Brain microvascular endothelial cell (primary cell): ENCODE measurements around the gene HOATZ.

Experiments used
- DNase-seq: peaks from one replicate; pipeline ENCODE4 v3.0.0-alpha.2; 2020
- H3K27ac ChIP-seq: fragments of 250-450 bp; sonication (Bioruptor Pico); 2 replicates; pipeline ENCODE4 v1.5.1; 2020; ENCODE audit warnings: mild to moderate bottlenecking, moderate library complexity
- H3K27me3 ChIP-seq: fragments of 250-450 bp; sonication (Bioruptor Pico); replicated peaks from 2 replicates; pipeline ENCODE4 v1.5.1; 2020; ENCODE audit warnings: mild to moderate bottlenecking
- H3K36me3 ChIP-seq: fragments of 250-450 bp; sonication (Bioruptor Pico); replicated peaks from 2 replicates; pipeline ENCODE4 v1.5.1; 2020; ENCODE audit warnings: mild to moderate bottlenecking
- H3K4me3 ChIP-seq: 2 replicates; pipeline ENCODE4 v1.5.1; 2011; ENCODE audit warnings: low read depth, mild to moderate bottlenecking, control low read depth, low read length, moderate library complexity
- in situ Hi-C: cut with HindIII; loops from 2 replicates; pipeline ENCODE4 v1.10.0; 2017; ENCODE audit warnings: low sequenced_read_pairs, low pct_ligation_motif_present
- TF ChIP-seq, protein P1 (sequence below): IDR thresholded peaks from 2 replicates; pipeline ENCODE4 v1.5.1; 2011; ENCODE audit warnings: low read depth, mild to moderate bottlenecking, moderate library complexity, low read length, control low read depth, inconsistent platforms; ENCODE audit errors: missing control alignments

Gene HOATZ

DNA sequence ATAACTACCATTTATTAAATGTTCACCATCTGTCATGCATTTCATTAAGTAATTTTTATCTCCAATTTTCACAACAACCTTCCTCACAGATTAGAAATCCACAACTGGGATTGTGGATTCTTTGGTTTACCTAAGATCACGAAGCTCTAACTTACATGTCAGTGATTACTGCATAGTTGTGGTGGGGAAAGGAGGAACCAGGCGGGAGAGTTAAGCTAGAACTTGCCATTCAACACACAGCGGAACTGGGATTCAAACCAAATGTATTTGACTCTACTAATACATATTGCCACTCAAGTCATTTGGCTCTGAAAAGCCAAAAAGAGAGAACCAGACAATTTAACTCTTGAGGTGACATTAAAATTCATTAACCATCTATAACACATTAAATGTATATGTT lies 15.5 kb downstream of the HOATZ start:
- Histone ChIP-seq H3K27ac (no peak overlapping the region), H3K27me3 (no peaks in the 10 kb centered on the region), H3K36me3 (no peaks in the 10 kb centered on the region), H3K4me3 (no peak overlapping the region)
- TF ChIP-seq, protein P1, sequence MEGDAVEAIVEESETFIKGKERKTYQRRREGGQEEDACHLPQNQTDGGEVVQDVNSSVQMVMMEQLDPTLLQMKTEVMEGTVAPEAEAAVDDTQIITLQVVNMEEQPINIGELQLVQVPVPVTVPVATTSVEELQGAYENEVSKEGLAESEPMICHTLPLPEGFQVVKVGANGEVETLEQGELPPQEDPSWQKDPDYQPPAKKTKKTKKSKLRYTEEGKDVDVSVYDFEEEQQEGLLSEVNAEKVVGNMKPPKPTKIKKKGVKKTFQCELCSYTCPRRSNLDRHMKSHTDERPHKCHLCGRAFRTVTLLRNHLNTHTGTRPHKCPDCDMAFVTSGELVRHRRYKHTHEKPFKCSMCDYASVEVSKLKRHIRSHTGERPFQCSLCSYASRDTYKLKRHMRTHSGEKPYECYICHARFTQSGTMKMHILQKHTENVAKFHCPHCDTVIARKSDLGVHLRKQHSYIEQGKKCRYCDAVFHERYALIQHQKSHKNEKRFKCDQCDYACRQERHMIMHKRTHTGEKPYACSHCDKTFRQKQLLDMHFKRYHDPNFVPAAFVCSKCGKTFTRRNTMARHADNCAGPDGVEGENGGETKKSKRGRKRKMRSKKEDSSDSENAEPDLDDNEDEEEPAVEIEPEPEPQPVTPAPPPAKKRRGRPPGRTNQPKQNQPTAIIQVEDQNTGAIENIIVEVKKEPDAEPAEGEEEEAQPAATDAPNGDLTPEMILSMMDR: no peak
- no peak for DNase-seq
- in situ Hi-C loops: no loop called here

DNA sequence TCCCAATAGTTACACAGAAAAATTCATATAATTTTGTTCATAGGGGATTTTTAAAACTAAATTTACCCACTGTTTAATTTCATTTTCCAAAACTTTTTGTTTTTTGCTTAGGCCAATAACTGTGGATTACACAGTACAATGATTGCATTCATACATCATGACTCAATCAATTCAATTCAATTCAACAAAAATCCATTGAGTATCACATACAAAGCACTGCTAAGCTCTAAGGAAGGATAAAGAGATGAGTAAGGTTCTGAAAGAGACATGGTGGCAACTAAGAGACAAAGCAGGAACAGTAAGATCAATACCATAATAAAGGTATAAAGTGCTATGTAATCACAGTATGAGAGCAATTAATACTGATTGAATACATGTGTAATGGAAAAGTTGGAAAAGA lies 16.6 kb downstream of the HOATZ start:
- in situ Hi-C loops: no loop called here
- TF ChIP-seq, protein P1: no peak

DNA sequence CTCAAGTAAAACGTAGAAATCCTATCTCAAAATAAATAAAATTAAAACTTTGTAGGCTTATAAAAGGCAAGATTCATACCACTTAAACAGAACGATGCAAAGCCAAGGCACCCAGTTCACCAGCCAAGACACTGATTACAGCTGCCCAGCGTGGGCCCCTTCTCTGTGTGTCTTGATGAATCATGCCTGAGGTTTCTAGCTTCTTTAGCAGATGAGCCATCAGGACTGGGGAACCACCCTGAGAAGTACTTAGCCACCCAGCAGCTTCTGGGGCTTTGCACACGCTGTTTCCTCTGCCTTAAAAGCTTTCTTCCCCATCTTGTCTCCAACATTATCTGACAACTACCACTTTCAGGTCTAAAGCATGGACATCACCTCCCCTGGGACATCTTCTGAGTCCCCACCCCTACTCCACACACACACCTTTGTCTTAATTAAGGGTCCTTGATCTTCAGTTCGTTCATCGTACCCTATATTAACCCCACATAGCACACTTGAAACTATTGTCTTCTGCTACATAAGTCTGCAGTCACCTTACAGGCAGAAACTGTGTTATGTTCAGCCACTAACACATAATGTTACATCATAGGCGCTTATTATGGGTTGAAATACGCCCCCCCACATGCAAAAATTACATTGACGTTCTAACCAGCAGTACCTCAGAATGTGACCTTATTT lies 17.2 kb downstream of the HOATZ start:
- peak overlapping the region; percentile 71 for H3K27ac ChIP-seq

More for the DNA sequence above, 16.6 kb downstream of the HOATZ start:
- Histone ChIP-seq H3K27ac (peak overlapping the region; percentile 71), H3K36me3 (no peaks in the 10 kb centered on the region), H3K27me3 (no peaks in the 10 kb centered on the region), H3K4me3 (no peak overlapping the region)
- no peak for DNase-seq

DNA sequence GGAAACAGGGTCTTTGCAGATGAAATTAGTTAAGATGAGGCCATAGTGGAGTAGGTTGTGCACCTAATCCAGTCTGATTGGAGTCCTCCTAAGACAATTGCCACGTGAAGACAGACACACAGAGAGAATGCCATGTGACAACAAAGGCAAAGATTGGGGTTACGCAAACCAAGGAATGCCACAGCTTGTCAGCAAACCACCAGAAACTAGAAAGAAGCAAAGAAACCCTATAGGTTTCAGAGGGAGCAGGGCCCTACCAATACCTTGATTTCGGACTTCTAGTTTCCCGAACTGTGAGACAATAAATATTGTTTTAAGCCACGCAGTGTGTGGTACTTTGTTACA lies 17.8 kb downstream of the HOATZ start:
- in situ Hi-C loops: no loop called here
- no peak overlapping the region for H3K4me3 ChIP-seq
- no peak for DNase-seq
- no peaks in the 10 kb centered on the region for H3K27me3 ChIP-seq
- H3K27ac ChIP-seq: no peak overlapping the region
- TF ChIP-seq, protein P1: no peak
- no peaks in the 10 kb centered on the region for H3K36me3 ChIP-seq

More for the DNA sequence above, 17.2 kb downstream of the HOATZ start:
- no peaks in the 10 kb centered on the region for H3K27me3 ChIP-seq
- peak; percentile 92 for DNase-seq
- in situ Hi-C loops: no loop called here
- no peaks in the 10 kb centered on the region for H3K36me3 ChIP-seq
- no peak overlapping the region for H3K4me3 ChIP-seq
- TF ChIP-seq, protein P1: no peak

DNA sequence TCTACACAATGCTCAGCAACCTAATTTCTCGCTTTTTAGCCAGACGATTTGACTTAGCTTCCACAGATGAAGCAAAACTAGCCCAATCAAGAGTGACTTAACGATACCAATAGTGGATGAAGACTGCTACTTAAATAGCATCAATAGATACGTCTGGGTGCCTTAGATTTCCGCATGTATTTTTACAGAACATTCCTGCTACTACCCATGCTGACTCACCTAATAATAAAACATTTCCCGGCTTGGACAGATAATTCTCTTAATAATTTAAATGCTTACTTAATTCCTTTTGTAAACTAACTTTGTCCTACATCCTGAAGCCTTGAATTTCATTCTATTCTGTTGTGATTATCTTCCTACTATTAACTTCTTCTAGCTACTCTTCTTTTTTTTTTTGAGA lies 20.7 kb downstream of the HOATZ start:
- no peak overlapping the region for H3K27ac ChIP-seq
- in situ Hi-C loops: no loop called here
- TF ChIP-seq, protein P1: no peak
- DNase-seq: no peak
- no peaks in the 10 kb centered on the region for H3K27me3 ChIP-seq
- H3K36me3 ChIP-seq: no peaks in the 10 kb centered on the region
- no peak overlapping the region for H3K4me3 ChIP-seq

DNA sequence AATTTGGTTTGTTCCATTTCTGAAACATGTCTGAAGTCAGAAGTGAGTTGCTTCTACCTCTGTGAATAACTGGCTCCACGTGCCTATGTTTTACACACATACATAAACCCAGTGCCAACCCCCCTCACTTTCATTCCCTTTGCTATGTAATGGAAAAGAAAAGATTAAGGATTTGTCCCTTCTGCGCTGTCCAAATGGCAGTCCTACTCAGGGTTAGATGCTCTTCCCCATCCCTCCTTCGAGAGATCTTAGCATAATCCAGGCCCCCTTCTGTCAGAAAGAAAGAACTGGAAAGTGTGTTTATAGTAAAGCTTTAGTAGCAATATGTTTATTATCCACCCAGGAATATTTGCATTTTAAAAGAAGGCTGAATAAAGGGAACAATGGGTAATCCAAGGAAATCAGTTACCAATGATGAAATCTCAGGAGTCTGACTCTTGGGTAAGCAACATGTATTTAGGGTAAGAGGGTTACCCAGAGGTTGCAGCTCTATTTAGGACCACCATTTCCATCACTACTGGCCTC lies 22.8 kb downstream of the HOATZ start:
- Histone ChIP-seq H3K27me3 (no peaks in the 10 kb centered on the region), H3K4me3 (no peak overlapping the region), H3K27ac (no peak overlapping the region), H3K36me3 (no peaks in the 10 kb centered on the region)
- in situ Hi-C loops: no loop called here
- TF ChIP-seq, protein P1: no peak
- no peak for DNase-seq
